ENCODE measurements around the gene CPXM1.
A peak's percentile ranks its signal among the peaks of the same experiment; 100 is the strongest.

CPXM1 gene

DNA sequence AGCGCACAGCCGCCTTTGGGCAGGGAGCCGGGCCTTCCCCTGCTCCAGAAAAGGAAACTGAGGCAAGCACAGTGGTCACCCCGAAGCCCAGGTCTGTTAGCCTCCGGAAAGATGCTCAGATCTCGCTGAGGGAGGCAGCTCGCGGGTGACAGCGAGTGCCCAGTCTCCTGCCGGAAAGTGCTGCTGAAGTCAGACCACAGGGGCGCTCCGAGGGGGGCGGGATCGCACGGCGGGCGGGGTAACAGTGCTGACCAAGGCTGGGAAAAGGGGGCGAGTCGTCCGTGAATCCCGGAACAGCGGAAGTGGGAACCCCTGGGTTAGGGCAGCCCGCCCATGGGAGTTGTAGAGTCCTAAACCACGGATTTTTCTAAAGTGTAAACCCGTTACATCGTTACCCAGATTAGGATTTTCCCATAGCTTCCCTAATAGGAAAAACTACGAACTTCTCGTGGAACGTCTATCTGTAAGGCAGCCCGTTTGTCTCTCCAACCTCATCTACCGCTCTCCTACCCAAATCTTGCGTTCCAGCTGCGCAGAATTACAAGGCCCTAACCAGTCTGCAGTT lies 40.6 kb upstream of the CPXM1 start:
- TF ChIP-seq, protein P1, sequence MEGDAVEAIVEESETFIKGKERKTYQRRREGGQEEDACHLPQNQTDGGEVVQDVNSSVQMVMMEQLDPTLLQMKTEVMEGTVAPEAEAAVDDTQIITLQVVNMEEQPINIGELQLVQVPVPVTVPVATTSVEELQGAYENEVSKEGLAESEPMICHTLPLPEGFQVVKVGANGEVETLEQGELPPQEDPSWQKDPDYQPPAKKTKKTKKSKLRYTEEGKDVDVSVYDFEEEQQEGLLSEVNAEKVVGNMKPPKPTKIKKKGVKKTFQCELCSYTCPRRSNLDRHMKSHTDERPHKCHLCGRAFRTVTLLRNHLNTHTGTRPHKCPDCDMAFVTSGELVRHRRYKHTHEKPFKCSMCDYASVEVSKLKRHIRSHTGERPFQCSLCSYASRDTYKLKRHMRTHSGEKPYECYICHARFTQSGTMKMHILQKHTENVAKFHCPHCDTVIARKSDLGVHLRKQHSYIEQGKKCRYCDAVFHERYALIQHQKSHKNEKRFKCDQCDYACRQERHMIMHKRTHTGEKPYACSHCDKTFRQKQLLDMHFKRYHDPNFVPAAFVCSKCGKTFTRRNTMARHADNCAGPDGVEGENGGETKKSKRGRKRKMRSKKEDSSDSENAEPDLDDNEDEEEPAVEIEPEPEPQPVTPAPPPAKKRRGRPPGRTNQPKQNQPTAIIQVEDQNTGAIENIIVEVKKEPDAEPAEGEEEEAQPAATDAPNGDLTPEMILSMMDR (IDR thresholded peaks at IDR 0.05) = no peak
- no peaks in the 10 kb centered on the region for H3K9me3 ChIP-seq
- peaks cover 18 to 20% of the 10 kb centered on the region in 2 experiments for H3K4me1 ChIP-seq (ENCODE audit: control insufficient read depth in 1 of 2, insufficient read depth in 1 of 2, low read depth in 1 of 2, low read length in 1 of 2)
- peak overlapping the region; percentile 87 for H3K27ac ChIP-seq
- H3K27me3 ChIP-seq = no peaks in the 10 kb centered on the region
- H3K36me3 ChIP-seq = no peaks in the 10 kb centered on the region
- H3K4me3 ChIP-seq (ENCODE audit: low read depth in 1 of 2, low read length in 1 of 2) = peak overlapping the region; percentile 96 to 100

DNA sequence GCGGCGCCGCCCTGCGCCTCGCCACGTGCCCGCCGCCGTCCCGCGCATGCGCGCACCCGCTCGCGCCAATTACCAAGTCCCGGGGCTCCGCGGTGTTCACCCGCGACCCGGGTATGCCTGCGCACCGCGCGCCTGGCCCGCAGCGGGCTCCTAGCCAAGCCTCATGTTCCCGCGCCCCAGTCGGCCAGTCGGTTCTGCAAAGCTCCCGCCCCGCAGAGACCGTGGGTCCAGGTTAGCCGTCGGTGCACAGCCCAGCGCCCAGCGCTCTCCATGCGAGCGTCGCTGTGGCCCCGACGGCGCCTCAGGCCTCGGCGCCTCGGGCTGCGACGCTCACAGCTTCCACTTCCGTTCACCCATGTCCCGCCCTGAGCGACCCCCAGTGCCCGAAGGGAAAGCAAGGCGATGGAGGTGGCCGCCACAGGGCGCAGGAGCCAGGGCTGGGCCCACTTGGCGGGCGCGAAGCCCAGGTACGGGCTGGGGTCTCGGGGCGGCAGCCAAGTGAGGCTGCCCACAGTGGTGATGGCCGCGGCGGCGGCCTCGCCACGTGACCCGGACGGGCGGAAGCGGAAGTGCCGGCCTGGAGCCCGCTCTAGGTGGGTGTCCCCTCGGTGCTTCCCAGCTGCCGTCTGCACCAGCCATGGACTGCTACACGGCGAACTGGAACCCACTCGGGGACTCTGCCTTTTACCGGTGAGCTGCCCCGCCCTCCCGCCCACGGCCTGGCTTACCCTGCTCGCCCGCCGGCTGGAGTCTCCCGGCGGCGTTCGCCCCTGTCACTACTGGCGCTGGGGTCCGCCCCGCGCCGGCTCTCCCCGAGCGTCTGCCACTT lies 39.9 kb upstream of the CPXM1 start, which contains the start of the genes PCED1A and VPS16:
Gene PCED1A, minus strand, starts transcription at position 518 of the 829 bp plus-strand sequence. CDS start 743 bp downstream, outside the sequence.
Gene VPS16, plus strand, starts transcription at position 608 of the 829 bp plus-strand sequence. Its CDS starts 30 bp downstream, at position 638.
- Histone ChIP-seq H3K36me3 (no peaks in the 10 kb centered on the region), H3K27ac (peak within 1 kb of the TSS; percentile 87), H3K4me1 (ENCODE audit: control insufficient read depth in 1 of 2, insufficient read depth in 1 of 2, low read depth in 1 of 2, low read length in 1 of 2) (peaks cover 18 to 20% of the 10 kb centered on the region in 2 experiments), H3K27me3 (no peaks in the 10 kb centered on the region), H3K4me3 (ENCODE audit: low read depth in 1 of 2, low read length in 1 of 2) (peak within 1 kb of the TSS; percentile 96 to 100), H3K9me3 (no peaks in the 10 kb centered on the region)
- TF ChIP-seq, protein P1 (IDR thresholded peaks at IDR 0.05) = peak; percentile 16

DNA sequence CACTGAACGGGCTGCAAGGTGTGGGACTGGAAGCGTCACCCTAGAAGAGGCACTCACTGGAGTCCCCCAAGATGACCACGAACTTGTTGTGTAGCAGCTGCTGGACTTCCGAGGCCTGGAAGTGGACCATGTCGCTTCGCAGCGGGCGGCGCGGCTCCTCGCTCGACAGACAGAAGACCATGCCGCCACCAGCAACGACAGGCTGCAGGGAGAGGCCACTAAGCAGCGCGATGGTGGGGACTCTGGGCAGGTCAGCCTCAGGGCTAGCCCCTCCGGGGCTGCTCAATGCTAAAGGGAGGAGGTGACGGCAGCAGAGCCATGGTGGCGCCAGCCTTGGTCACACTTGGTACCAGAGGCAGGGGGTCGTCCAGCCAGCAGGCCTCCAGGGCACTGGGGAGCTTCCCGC lies 39.3 kb upstream of the CPXM1 start:
- Histone ChIP-seq H3K36me3 (no peaks in the 10 kb centered on the region), H3K27me3 (no peaks in the 10 kb centered on the region), H3K9me3 (no peaks in the 10 kb centered on the region), H3K4me1 (ENCODE audit: control insufficient read depth in 1 of 2, insufficient read depth in 1 of 2, low read depth in 1 of 2, low read length in 1 of 2) (peaks cover 18 to 20% of the 10 kb centered on the region in 2 experiments), H3K4me3 (ENCODE audit: low read depth in 1 of 2, low read length in 1 of 2) (peak overlapping the region; percentile 96 to 100), H3K27ac (peak overlapping the region; percentile 87)
- TF ChIP-seq, protein P1 (IDR thresholded peaks at IDR 0.05) = no peak

DNA sequence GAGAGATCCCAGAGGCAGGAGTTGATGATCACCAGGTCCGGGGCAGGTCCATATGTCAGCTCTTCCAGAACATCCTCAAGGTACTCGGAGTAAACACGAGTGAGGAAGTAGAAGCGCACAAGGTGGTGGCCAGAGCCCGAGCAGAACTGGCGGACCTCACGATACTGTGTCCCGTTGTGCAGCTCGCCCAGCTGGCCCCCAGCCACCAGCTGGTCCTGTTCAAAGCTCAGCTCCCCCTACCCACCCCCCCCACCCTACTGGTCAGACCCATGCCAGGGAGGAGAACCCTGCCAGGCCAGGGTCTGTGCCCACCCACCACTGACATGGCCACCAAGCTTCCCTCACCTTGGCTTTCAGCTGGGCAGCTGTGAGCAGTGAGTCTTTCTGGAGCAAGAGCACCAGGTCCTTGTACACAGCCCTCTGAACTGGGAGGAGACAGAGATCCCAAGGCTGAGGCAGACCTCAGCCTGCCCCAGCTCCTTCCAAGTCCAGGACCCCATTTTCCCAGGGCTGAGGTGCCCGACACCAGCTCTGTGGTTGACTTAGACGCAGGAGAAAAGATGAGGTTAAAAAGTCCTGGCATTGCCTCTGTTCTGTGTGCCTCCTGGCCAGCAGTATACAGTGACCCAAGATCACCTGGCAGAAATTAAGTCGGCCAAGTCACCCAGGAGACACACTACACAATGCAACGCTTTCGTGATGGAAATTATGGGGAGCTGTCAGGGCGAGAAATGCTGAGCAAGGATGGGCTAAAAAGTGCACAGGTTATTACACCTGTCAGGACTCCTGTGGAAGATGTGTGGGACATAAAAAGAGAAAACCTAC lies 38.6 kb upstream of the CPXM1 start:
- H3K27me3 ChIP-seq = no peaks in the 10 kb centered on the region
- no peaks in the 10 kb centered on the region for H3K36me3 ChIP-seq
- no peaks in the 10 kb centered on the region for H3K9me3 ChIP-seq
- peak overlapping the region in 1 of 2 experiments; percentile 96 for H3K4me3 ChIP-seq (ENCODE audit: low read depth in 1 of 2, low read length in 1 of 2)
- peak overlapping the region; percentile 87 for H3K27ac ChIP-seq
- TF ChIP-seq, protein P1 (IDR thresholded peaks at IDR 0.05) = no peak
- H3K4me1 ChIP-seq (ENCODE audit: control insufficient read depth in 1 of 2, insufficient read depth in 1 of 2, low read depth in 1 of 2, low read length in 1 of 2) = peaks cover 18 to 20% of the 10 kb centered on the region in 2 experiments

DNA sequence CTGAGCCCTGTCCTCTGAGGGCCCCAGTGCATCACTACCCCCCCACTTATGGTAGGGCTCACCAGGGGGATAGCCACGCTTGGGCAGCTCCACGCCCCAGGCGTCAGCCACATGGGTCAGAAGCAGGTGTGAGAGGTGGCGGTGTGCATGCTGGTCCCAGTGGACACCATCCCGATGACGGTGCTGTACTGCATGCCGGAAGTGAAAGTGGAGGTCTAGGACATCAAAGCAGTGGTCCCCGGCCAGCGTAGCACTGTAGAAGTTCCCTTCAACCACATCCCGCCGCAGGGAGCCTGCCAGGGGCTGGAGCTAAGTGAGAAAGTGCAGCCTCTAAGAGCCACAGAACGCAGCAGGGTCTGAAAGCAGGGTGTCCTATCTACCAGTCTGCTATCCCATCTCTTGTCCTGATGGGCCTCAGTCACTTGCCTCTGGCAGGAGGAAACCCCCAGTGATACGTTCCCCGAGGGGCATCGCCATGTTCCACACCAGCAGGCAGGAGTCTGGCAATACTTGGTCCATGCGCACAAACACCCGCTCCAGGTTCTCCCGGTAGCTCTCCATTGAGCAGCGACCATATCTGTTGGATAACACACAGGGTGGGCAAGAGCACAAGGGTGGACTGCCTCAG lies 37.9 kb upstream of the CPXM1 start:
- Histone ChIP-seq H3K4me1 (ENCODE audit: control insufficient read depth in 1 of 2, insufficient read depth in 1 of 2, low read depth in 1 of 2, low read length in 1 of 2) (peaks cover 18 to 20% of the 10 kb centered on the region in 2 experiments), H3K9me3 (no peaks in the 10 kb centered on the region), H3K27me3 (no peaks in the 10 kb centered on the region), H3K36me3 (no peaks in the 10 kb centered on the region), H3K4me3 (ENCODE audit: low read depth in 1 of 2, low read length in 1 of 2) (no peak overlapping the region), H3K27ac (no peak overlapping the region)
- TF ChIP-seq, protein P1 (IDR thresholded peaks at IDR 0.05) = no peak
